Colonic mucosa (tissue), 4 donors: Measurements from ENCODE around the gene DNAH9. TPM values are rescaled to one million over a fixed set of nuclear protein-coding genes. Genes with fewer than 3 reads are reported as not detected.

ENCODE experiments used
- DNase-seq: peaks from one replicate; pipeline ENCODE4 v3.0.0-alpha.2; 2020
- H3K27ac ChIP-seq: fragments of 200-600 bp; one replicate; pipeline ENCODE4 v1.8.0; 2021
- H3K27me3 ChIP-seq: fragments of 200-600 bp; one replicate; pipeline ENCODE4 v1.8.0; 2021
- H3K36me3 ChIP-seq: fragments of 200-600 bp; one replicate; pipeline ENCODE4 v1.8.0; 2021
- H3K4me1 ChIP-seq: fragments of 200-600 bp; one replicate; pipeline ENCODE4 v1.8.0; 2021; ENCODE audit warnings: mild to moderate bottlenecking
- H3K4me3 ChIP-seq: fragments of 200-600 bp; one replicate; pipeline ENCODE4 v1.8.0; 2021
- H3K9ac ChIP-seq, 2 donors: one replicate each; pipeline ENCODE4 v1.7.0; 2013; ENCODE audit warnings: control low read depth in 2 of 2, low read depth in 2 of 2, low read length in 2 of 2
- H3K9me3 ChIP-seq: fragments of 200-600 bp; one replicate; pipeline ENCODE4 v1.8.0; 2021
- intact Hi-C: fragments of 100-400 bp; cut with DNase I; formaldehyde crosslinking; loops from one replicate; pipeline ENCODE4 v1.14.1; 2022
- total RNA-seq, 2 donors: library from RNA; stranded (reverse); fragmentation: NEBNext Ultra II Directional in 1 of 2; extraction: Animal tissue kit (Norgen Biotek cat#: 25700) in 1 of 2; gene quantifications; one replicate each; pipeline ENCODE4 v1.2.1, GENCODE V29; 2021
- TF ChIP-seq, protein P1 (sequence below): fragments of 200-600 bp; IDR thresholded peaks from one replicate; pipeline ENCODE4 v1.8.0; 2022; ENCODE audit warnings: antibody characterized with exemption, mild to moderate bottlenecking
- donor health status: healthy.
- donor health status: DM: no; HTN: no; CAD: no.
- donor health status: DM: no; HTN: no; CAD: no.

DNAH9 gene
- total RNA-seq, 2 donors from 2014 or later = 0.40 to 0.69 TPM

DNA sequence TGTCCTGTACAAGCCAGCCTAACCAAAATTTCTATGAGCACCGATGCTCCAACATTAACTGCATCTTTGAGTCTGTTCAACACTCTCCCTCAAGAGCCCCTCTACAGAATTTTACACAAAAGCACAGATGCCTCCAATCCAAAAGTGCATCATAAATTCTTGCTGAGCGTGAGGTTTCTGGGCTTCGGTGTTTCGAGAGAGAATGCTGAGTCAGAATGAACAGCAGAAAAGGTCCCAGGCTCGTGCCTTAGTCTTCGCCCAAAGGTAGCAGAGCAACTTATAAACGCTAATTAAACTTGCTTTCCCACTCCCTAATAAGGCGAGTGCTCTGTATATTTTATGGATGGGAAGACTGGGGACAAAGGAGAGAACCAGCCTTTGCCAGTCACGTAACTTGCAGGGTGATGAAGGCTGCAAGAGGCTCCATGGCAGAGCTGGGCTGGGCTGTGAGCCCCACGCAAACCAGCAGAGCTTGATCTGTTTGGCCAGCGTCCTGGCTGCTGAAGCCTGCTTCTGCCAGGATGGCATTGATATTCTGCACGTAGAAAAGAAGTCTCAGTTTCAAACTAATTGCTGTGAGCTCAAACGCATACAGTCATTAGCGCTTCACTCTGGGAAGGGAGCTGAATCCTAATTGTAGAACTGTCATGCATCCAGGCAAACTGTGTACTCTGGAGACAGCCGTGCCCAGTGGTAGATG lies 138.5 kb downstream of the DNAH9 start:
- H3K9me3 ChIP-seq = no peaks in the 10 kb centered on the region
- TF ChIP-seq, protein P1, sequence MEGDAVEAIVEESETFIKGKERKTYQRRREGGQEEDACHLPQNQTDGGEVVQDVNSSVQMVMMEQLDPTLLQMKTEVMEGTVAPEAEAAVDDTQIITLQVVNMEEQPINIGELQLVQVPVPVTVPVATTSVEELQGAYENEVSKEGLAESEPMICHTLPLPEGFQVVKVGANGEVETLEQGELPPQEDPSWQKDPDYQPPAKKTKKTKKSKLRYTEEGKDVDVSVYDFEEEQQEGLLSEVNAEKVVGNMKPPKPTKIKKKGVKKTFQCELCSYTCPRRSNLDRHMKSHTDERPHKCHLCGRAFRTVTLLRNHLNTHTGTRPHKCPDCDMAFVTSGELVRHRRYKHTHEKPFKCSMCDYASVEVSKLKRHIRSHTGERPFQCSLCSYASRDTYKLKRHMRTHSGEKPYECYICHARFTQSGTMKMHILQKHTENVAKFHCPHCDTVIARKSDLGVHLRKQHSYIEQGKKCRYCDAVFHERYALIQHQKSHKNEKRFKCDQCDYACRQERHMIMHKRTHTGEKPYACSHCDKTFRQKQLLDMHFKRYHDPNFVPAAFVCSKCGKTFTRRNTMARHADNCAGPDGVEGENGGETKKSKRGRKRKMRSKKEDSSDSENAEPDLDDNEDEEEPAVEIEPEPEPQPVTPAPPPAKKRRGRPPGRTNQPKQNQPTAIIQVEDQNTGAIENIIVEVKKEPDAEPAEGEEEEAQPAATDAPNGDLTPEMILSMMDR = no peak
- H3K27ac ChIP-seq = no peak overlapping the region
- no peak overlapping the region for H3K9ac ChIP-seq
- H3K27me3 ChIP-seq = no peaks in the 10 kb centered on the region
- intact Hi-C loops = no loop called here
- no peak overlapping the region for H3K4me3 ChIP-seq
- DNase-seq = no peak
- no peaks in the 10 kb centered on the region for H3K36me3 ChIP-seq
- no peaks in the 10 kb centered on the region for H3K4me1 ChIP-seq

GRCh38 chr17:11737313-11737679 lies 139.0 kb downstream of the DNAH9 start:
- TF ChIP-seq, protein P1 = no peak

DNA sequence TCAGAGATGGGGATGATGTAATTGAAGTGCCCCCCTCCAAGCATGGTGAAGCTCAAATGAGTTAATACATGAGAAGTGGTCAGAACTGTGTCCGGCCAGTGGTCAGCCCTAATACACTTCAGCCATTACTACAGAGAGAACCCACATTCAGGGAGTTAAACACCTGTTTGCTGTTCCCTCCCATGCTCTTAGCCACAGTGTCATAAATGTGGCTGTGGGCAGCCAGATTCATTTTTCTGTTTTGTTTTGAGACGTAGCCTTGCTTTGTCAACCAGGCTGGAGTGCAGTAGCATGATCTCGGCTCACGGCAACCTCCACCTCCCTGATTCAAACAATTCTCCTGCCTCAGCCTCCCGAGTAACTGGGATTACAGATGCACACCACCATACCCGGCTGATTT lies 139.9 kb downstream of the DNAH9 start:
- no peak overlapping the region for H3K4me3 ChIP-seq
- intact Hi-C loops = no loop called here
- H3K4me1 ChIP-seq = no peaks in the 10 kb centered on the region
- H3K36me3 ChIP-seq = no peaks in the 10 kb centered on the region
- no peak overlapping the region for H3K9ac ChIP-seq
- DNase-seq = no peak
- TF ChIP-seq, protein P1 = no peak
- H3K27ac ChIP-seq = no peak overlapping the region
- H3K27me3 ChIP-seq = no peaks in the 10 kb centered on the region
- no peaks in the 10 kb centered on the region for H3K9me3 ChIP-seq

More at GRCh38 chr17:11737313-11737679, 139.0 kb downstream of the DNAH9 start:
- H3K9ac ChIP-seq = no peak overlapping the region
- no peak overlapping the region for H3K27ac ChIP-seq
- no peaks in the 10 kb centered on the region for H3K36me3 ChIP-seq
- DNase-seq = no peak
- no peaks in the 10 kb centered on the region for H3K4me1 ChIP-seq
- H3K27me3 ChIP-seq = no peaks in the 10 kb centered on the region
- intact Hi-C loops = no loop called here
- no peak overlapping the region for H3K4me3 ChIP-seq
- H3K9me3 ChIP-seq = no peaks in the 10 kb centered on the region

DNA sequence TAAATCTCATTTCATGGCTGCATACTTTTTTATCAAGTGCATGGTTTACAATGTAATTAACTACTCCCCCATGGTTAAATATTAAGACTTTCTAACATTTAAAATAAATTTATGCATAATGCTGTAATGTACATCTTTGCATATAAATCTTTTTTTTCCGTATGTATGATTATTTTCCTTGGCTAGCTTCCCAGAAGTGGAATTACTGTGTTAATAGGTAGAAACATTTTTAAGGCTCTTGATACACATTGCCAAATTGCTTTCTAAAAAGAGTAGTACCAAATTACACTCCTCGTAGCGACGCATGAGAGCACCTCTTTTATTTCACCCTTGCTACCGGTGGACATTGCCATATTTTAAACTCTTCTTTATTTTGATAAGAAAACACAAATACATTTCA lies 141.1 kb downstream of the DNAH9 start:
- intact Hi-C loops = no loop called here
- no peak for DNase-seq
- Histone ChIP-seq H3K9ac (no peak overlapping the region), H3K36me3 (no peaks in the 10 kb centered on the region), H3K27ac (no peak overlapping the region), H3K9me3 (no peaks in the 10 kb centered on the region), H3K4me3 (no peak overlapping the region), H3K4me1 (no peaks in the 10 kb centered on the region), H3K27me3 (no peaks in the 10 kb centered on the region)
- TF ChIP-seq, protein P1 = no peak

- H3K36me3 ChIP-seq = no peaks in the 10 kb centered on the region
- TF ChIP-seq, protein P1 = no peak
- no peaks in the 10 kb centered on the region for H3K9me3 ChIP-seq
- H3K27ac ChIP-seq = no peak overlapping the region
- H3K27me3 ChIP-seq = no peaks in the 10 kb centered on the region
- H3K4me3 ChIP-seq = no peak overlapping the region
- no peaks in the 10 kb centered on the region for H3K4me1 ChIP-seq
- H3K9ac ChIP-seq = no peak overlapping the region
- intact Hi-C loops = no loop called here
- DNase-seq = no peak
These were observed 141.6 kb downstream of the DNAH9 start for GRCh38 chr17:11739848-11740247.
